ENCODE results near the gene RELL2.

GRCh38 chr5:141683596-141684141, 46.9 kb downstream of the RELL2 start:
- TF ChIP-seq CTCF (IDR thresholded peaks at IDR 0.05) (no peak), POLR2A (IDR thresholded peaks at IDR 0.05) (no peak), EP300 (IDR thresholded peaks at IDR 0.05) (no peak)

Data from sigmoid colon (tissue), 4 donors.